Osteocyte (in vitro differentiated cells): ENCODE measurements around the gene LYPD3. TPM values are rescaled to one million over a fixed set of nuclear protein-coding genes. Genes with fewer than 3 reads are reported as not detected.

Experiments used
- DNase-seq: peaks from one replicate; pipeline ENCODE4 v3.0.0; 2021; ENCODE audit warnings: mixed read lengths; ENCODE audit not compliant: unreplicated experiment; ENCODE audit errors: extremely low spot score
- H3K27ac Mint-ChIP-seq: one replicate; pipeline ENCODE4 v1.8.0; 2021; ENCODE audit warnings: mild to moderate bottlenecking, mixed read lengths; ENCODE audit not compliant: unreplicated experiment
- H3K27me3 Mint-ChIP-seq: one replicate; pipeline ENCODE4 v1.8.0; 2021; ENCODE audit warnings: mixed read lengths; ENCODE audit not compliant: unreplicated experiment
- H3K36me3 Mint-ChIP-seq: one replicate; pipeline ENCODE4 v1.8.0; 2021; ENCODE audit warnings: mixed read lengths; ENCODE audit not compliant: unreplicated experiment
- H3K4me1 Mint-ChIP-seq: one replicate; pipeline ENCODE4 v1.8.0; 2021; ENCODE audit warnings: mixed read lengths; ENCODE audit not compliant: unreplicated experiment
- H3K4me3 Mint-ChIP-seq: one replicate; pipeline ENCODE4 v1.8.0; 2021; ENCODE audit warnings: mild to moderate bottlenecking, moderate library complexity, mixed read lengths; ENCODE audit not compliant: unreplicated experiment
- H3K9me3 Mint-ChIP-seq: one replicate; pipeline ENCODE4 v1.8.0; 2021; ENCODE audit warnings: mixed read lengths; ENCODE audit not compliant: unreplicated experiment
- CTCF ChIP-seq: fragments of 200-600 bp; sonication (generic); IDR thresholded peaks from 2 replicates; pipeline ENCODE4 v1.5.0; 2021; ENCODE audit warnings: antibody characterized with exemption, mild to moderate bottlenecking, moderate library complexity
- total RNA-seq: library from RNA; stranded (reverse); gene quantifications from 2 replicates; pipeline ENCODE4 v1.2.1, GENCODE V29; 2021

The LYPD3 gene
- total RNA-seq, 1 donor from 2014 or later, result 0.27 TPM

GRCh38 chr19:43486412-43486811, 21.0 kb upstream of the LYPD3 start:
- no peak overlapping the region for H3K27ac Mint-ChIP-seq
- H3K36me3 Mint-ChIP-seq, result no peaks in the 10 kb centered on the region
- TF ChIP-seq CTCF, result no peak
- H3K4me3 Mint-ChIP-seq, result no peak overlapping the region
- no peaks in the 10 kb centered on the region for H3K9me3 Mint-ChIP-seq
- no peaks in the 10 kb centered on the region for H3K4me1 Mint-ChIP-seq
- H3K27me3 Mint-ChIP-seq, result no peaks in the 10 kb centered on the region
- DNase-seq, result no peak

GRCh38 chr19:43485951-43486350, 20.5 kb upstream of the LYPD3 start:
- H3K36me3 Mint-ChIP-seq, result no peaks in the 10 kb centered on the region

GRCh38 chr19:43483281-43483680, 17.9 kb upstream of the LYPD3 start:
- no peaks in the 10 kb centered on the region for H3K36me3 Mint-ChIP-seq
- no peak for TF ChIP-seq CTCF

More at GRCh38 chr19:43485951-43486350, 20.5 kb upstream of the LYPD3 start:
- Mint-ChIP-seq H3K4me3 (no peak overlapping the region), H3K27ac (no peak overlapping the region), H3K4me1 (no peaks in the 10 kb centered on the region), H3K27me3 (no peaks in the 10 kb centered on the region), H3K9me3 (no peaks in the 10 kb centered on the region)
- TF ChIP-seq CTCF, result no peak
- no peak for DNase-seq

GRCh38 chr19:43482193-43482592, 16.8 kb upstream of the LYPD3 start:
- H3K36me3 Mint-ChIP-seq, result no peaks in the 10 kb centered on the region
- no peaks in the 10 kb centered on the region for H3K4me1 Mint-ChIP-seq
- no peak overlapping the region for H3K27ac Mint-ChIP-seq
- DNase-seq, result no peak
- H3K27me3 Mint-ChIP-seq, result no peaks in the 10 kb centered on the region
- H3K9me3 Mint-ChIP-seq, result no peaks in the 10 kb centered on the region
- H3K4me3 Mint-ChIP-seq, result no peak overlapping the region
- TF ChIP-seq CTCF, result no peak

More at GRCh38 chr19:43483281-43483680, 17.9 kb upstream of the LYPD3 start:
- Mint-ChIP-seq H3K27ac (no peak overlapping the region), H3K4me1 (no peaks in the 10 kb centered on the region), H3K9me3 (no peaks in the 10 kb centered on the region), H3K4me3 (no peak overlapping the region), H3K27me3 (no peaks in the 10 kb centered on the region)
- no peak for DNase-seq

- Mint-ChIP-seq H3K4me1 (peaks cover 2% of the 10 kb centered on the region), H3K36me3 (no peaks in the 10 kb centered on the region), H3K4me3 (no peak overlapping the region), H3K27me3 (no peaks in the 10 kb centered on the region), H3K9me3 (no peaks in the 10 kb centered on the region), H3K27ac (no peak overlapping the region)
- TF ChIP-seq CTCF, result no peak
- no peak for DNase-seq
These were observed 16.3 kb upstream of the LYPD3 start for GRCh38 chr19:43481701-43482100.
